Activated CD4-positive, alpha-beta T cell treated with anti-CD3 and anti-CD28 coated beads, Interleukin-2, amount 10 ng/mL, durations not matched to agents 24 days and 14 days (primary cell): ENCODE results near the gene RHBG. TPM values are rescaled to one million over a fixed set of nuclear protein-coding genes. Genes with fewer than 3 reads are reported as not detected.

Experiments used
- DNase-seq: peaks from one replicate; pipeline ENCODE4 v3.0.0; 2022
- H3K27ac Mint-ChIP-seq: one replicate; pipeline ENCODE4 v1.8.0; 2022; ENCODE audit warnings: mild to moderate bottlenecking, mixed read lengths
- H3K27me3 Mint-ChIP-seq: one replicate; pipeline ENCODE4 v1.8.0; 2022; ENCODE audit warnings: mixed read lengths
- H3K36me3 Mint-ChIP-seq: one replicate; pipeline ENCODE4 v1.8.0; 2022; ENCODE audit warnings: low read depth, mild to moderate bottlenecking, mixed read lengths
- H3K4me1 Mint-ChIP-seq: one replicate; pipeline ENCODE4 v1.8.0; 2021; ENCODE audit warnings: mixed read lengths
- H3K4me3 Mint-ChIP-seq: one replicate; pipeline ENCODE4 v1.8.0; 2022; ENCODE audit warnings: mild to moderate bottlenecking, moderate library complexity, mixed read lengths
- H3K9me3 Mint-ChIP-seq: one replicate; pipeline ENCODE4 v1.8.0; 2021; ENCODE audit warnings: mixed read lengths
- intact Hi-C: fragments of 100-400 bp; cut with micrococcal nuclease; formaldehyde crosslinking; loops from one replicate; pipeline ENCODE4 v1.15.1; 2023
- total RNA-seq: library from RNA; stranded (reverse); gene quantifications from 2 replicates; pipeline ENCODE4 v1.2.3, GENCODE V29; 2022

The RHBG gene
- total RNA-seq, 1 donor from 2014 or later: not detected

GRCh38 chr1:156423422-156424352 is 54.7 kb downstream of the RHBG start:
- no peak overlapping the region for H3K4me3 Mint-ChIP-seq
- H3K36me3 Mint-ChIP-seq: no peaks in the 10 kb centered on the region
- H3K4me1 Mint-ChIP-seq: peaks cover 14% of the 10 kb centered on the region
- no peak overlapping the region for H3K27ac Mint-ChIP-seq
- intact Hi-C loops: no loop called here
- H3K27me3 Mint-ChIP-seq: peaks cover 93% of the 10 kb centered on the region
- no peak for DNase-seq
- H3K9me3 Mint-ChIP-seq: no peaks in the 10 kb centered on the region

GRCh38 chr1:156424806-156425432 is 55.9 kb downstream of the RHBG start:
- Mint-ChIP-seq H3K4me1 (peaks cover 20% of the 10 kb centered on the region), H3K36me3 (no peaks in the 10 kb centered on the region), H3K27me3 (peaks cover 93% of the 10 kb centered on the region), H3K27ac (no peak overlapping the region), H3K9me3 (no peaks in the 10 kb centered on the region), H3K4me3 (no peak overlapping the region)
- intact Hi-C loops: no loop called here
- no peak for DNase-seq

GRCh38 chr1:156425943-156426342 is 56.9 kb downstream of the RHBG start:
- Mint-ChIP-seq H3K36me3 (no peaks in the 10 kb centered on the region), H3K27me3 (peaks cover 93% of the 10 kb centered on the region), H3K4me3 (no peak overlapping the region), H3K9me3 (no peaks in the 10 kb centered on the region), H3K4me1 (peaks cover 16% of the 10 kb centered on the region), H3K27ac (no peak overlapping the region)
- DNase-seq: no peak
- intact Hi-C loops: no loop called here

- H3K36me3 Mint-ChIP-seq: no peaks in the 10 kb centered on the region
- no peaks in the 10 kb centered on the region for H3K9me3 Mint-ChIP-seq
- intact Hi-C loops: no loop called here
- H3K4me1 Mint-ChIP-seq: peaks cover 9% of the 10 kb centered on the region
- H3K27me3 Mint-ChIP-seq: peaks cover 95% of the 10 kb centered on the region
- DNase-seq: no peak
- H3K27ac Mint-ChIP-seq: no peak overlapping the region
- no peak overlapping the region for H3K4me3 Mint-ChIP-seq
These were observed 58.9 kb downstream of the RHBG start for GRCh38 chr1:156427957-156428356.

GRCh38 chr1:156428746-156429288 is 59.8 kb downstream of the RHBG start:
- no peak overlapping the region for H3K4me3 Mint-ChIP-seq
- H3K9me3 Mint-ChIP-seq: no peaks in the 10 kb centered on the region
- H3K27ac Mint-ChIP-seq: no peak overlapping the region
- no peak for DNase-seq
- peaks cover 95% of the 10 kb centered on the region for H3K27me3 Mint-ChIP-seq
- no peaks in the 10 kb centered on the region for H3K36me3 Mint-ChIP-seq
- peaks cover 16% of the 10 kb centered on the region for H3K4me1 Mint-ChIP-seq
- intact Hi-C loops: no loop called here

GRCh38 chr1:156429313-156430060 is 60.5 kb downstream of the RHBG start:
- H3K9me3 Mint-ChIP-seq: no peaks in the 10 kb centered on the region
- H3K4me3 Mint-ChIP-seq: no peak overlapping the region
- H3K27me3 Mint-ChIP-seq: peaks cover 95% of the 10 kb centered on the region
- intact Hi-C loops: loop anchor here (5.0 to 10.0 kb wide), 2 partner anchors 248 to 495 kb away; partner anchors contain the start of genes LRRC71 and NES
- H3K27ac Mint-ChIP-seq: no peak overlapping the region
- H3K36me3 Mint-ChIP-seq: no peaks in the 10 kb centered on the region
- no peak for DNase-seq
- H3K4me1 Mint-ChIP-seq: peaks cover 16% of the 10 kb centered on the region

GRCh38 chr1:156430303-156430702 is 61.3 kb downstream of the RHBG start:
- no peak for DNase-seq
- H3K27me3 Mint-ChIP-seq: peaks cover 95% of the 10 kb centered on the region
- H3K27ac Mint-ChIP-seq: no peak overlapping the region
- H3K9me3 Mint-ChIP-seq: no peaks in the 10 kb centered on the region
- intact Hi-C loops: loop anchor here (5.0 to 10.0 kb wide), 2 partner anchors 247 to 494 kb away; partner anchors contain the start of genes LRRC71 and NES
- H3K36me3 Mint-ChIP-seq: no peaks in the 10 kb centered on the region
- H3K4me1 Mint-ChIP-seq: peaks cover 19% of the 10 kb centered on the region
- no peak overlapping the region for H3K4me3 Mint-ChIP-seq

- intact Hi-C loops: loop anchor here (5.0 to 10.0 kb wide), 2 partner anchors 246 to 494 kb away; partner anchors contain the start of genes LRRC71 and NES
These were observed 61.9 kb downstream of the RHBG start for GRCh38 chr1:156430866-156431265.

GRCh38 chr1:156431366-156431765 is 62.4 kb downstream of the RHBG start:
- Mint-ChIP-seq H3K36me3 (no peaks in the 10 kb centered on the region), H3K27ac (no peak overlapping the region), H3K4me1 (peaks cover 23% of the 10 kb centered on the region), H3K9me3 (no peaks in the 10 kb centered on the region), H3K4me3 (no peak overlapping the region), H3K27me3 (peaks cover 91% of the 10 kb centered on the region)
- intact Hi-C loops: loop anchor here (5.0 to 10.0 kb wide), 2 partner anchors 246 to 493 kb away; partner anchors contain the start of genes LRRC71 and NES
- DNase-seq: no peak

More at GRCh38 chr1:156430866-156431265, 61.9 kb downstream of the RHBG start:
- Mint-ChIP-seq H3K4me3 (no peak overlapping the region), H3K9me3 (no peaks in the 10 kb centered on the region), H3K27ac (no peak overlapping the region), H3K36me3 (no peaks in the 10 kb centered on the region), H3K4me1 (peaks cover 22% of the 10 kb centered on the region), H3K27me3 (peaks cover 94% of the 10 kb centered on the region)
- no peak for DNase-seq

GRCh38 chr1:156431769-156432668 is 63.0 kb downstream of the RHBG start:
- H3K9me3 Mint-ChIP-seq: no peaks in the 10 kb centered on the region
- peaks cover 26% of the 10 kb centered on the region for H3K4me1 Mint-ChIP-seq
- DNase-seq: no peak
- intact Hi-C loops: loop anchor here (5.0 to 10.0 kb wide), 2 partner anchors 245 to 493 kb away; partner anchors contain the start of genes LRRC71 and NES
- H3K36me3 Mint-ChIP-seq: no peaks in the 10 kb centered on the region
- no peak overlapping the region for H3K4me3 Mint-ChIP-seq
- peaks cover 91% of the 10 kb centered on the region for H3K27me3 Mint-ChIP-seq
- H3K27ac Mint-ChIP-seq: no peak overlapping the region

GRCh38 chr1:156432669-156433018 is 63.6 kb downstream of the RHBG start:
- no peak overlapping the region for H3K4me3 Mint-ChIP-seq
- H3K36me3 Mint-ChIP-seq: no peaks in the 10 kb centered on the region
- peaks cover 31% of the 10 kb centered on the region for H3K4me1 Mint-ChIP-seq
- H3K9me3 Mint-ChIP-seq: no peaks in the 10 kb centered on the region
- intact Hi-C loops: loop anchor here (5.0 to 10.0 kb wide), 2 partner anchors 245 to 492 kb away; partner anchors contain the start of genes LRRC71 and NES
- no peak for DNase-seq
- peaks cover 91% of the 10 kb centered on the region for H3K27me3 Mint-ChIP-seq
- no peak overlapping the region for H3K27ac Mint-ChIP-seq

GRCh38 chr1:156433032-156433431 is 64.0 kb downstream of the RHBG start:
- Mint-ChIP-seq H3K4me3 (no peak overlapping the region), H3K27ac (no peak overlapping the region), H3K4me1 (peaks cover 33% of the 10 kb centered on the region), H3K27me3 (peaks cover 91% of the 10 kb centered on the region), H3K9me3 (no peaks in the 10 kb centered on the region), H3K36me3 (no peaks in the 10 kb centered on the region)
- DNase-seq: no peak
- intact Hi-C loops: loop anchor here (5.0 to 10.0 kb wide), 2 partner anchors 244 to 492 kb away; partner anchors contain the start of genes LRRC71 and NES
